ENCODE results near the gene IL12RB2. TPM values are rescaled to one million over a fixed set of nuclear protein-coding genes. Genes with fewer than 3 reads are reported as not detected.
"Not testable (repeated sequence)": the region's sequence is repeated elsewhere in the genome, so short reads cannot be mapped to it uniquely, and the experiment has no call there.

Gene IL12RB2
- total RNA-seq, 1 donor from 2014 or later, result 1.3 TPM

DNA sequence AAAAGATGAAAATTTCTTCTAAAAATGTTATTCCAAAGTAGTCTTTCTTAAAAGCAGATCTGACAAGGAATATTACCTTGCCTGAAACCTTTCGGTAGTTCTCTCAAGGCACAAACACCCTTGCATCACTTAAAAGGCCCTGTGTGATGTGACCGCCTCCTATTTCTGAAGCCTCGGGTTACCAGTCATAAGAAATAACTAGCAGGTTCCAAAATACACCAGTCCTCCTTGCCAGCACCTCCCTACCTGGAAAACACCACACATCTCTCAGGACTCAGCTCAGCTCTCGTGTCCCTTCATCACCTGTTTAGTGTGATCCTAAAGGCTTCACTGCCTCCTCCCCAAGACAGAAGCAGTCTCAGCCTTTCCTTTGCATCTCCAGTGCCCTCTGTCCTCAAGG lies 86.9 kb downstream of the IL12RB2 start:
- TF ChIP-seq, protein P1, sequence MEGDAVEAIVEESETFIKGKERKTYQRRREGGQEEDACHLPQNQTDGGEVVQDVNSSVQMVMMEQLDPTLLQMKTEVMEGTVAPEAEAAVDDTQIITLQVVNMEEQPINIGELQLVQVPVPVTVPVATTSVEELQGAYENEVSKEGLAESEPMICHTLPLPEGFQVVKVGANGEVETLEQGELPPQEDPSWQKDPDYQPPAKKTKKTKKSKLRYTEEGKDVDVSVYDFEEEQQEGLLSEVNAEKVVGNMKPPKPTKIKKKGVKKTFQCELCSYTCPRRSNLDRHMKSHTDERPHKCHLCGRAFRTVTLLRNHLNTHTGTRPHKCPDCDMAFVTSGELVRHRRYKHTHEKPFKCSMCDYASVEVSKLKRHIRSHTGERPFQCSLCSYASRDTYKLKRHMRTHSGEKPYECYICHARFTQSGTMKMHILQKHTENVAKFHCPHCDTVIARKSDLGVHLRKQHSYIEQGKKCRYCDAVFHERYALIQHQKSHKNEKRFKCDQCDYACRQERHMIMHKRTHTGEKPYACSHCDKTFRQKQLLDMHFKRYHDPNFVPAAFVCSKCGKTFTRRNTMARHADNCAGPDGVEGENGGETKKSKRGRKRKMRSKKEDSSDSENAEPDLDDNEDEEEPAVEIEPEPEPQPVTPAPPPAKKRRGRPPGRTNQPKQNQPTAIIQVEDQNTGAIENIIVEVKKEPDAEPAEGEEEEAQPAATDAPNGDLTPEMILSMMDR (IDR thresholded peaks at IDR 0.05), result no peak
- intact Hi-C loops (cut with DNase I), result no loop called here
- ATAC-seq, result no peak
- Histone ChIP-seq H3K4me1 (no peaks in the 10 kb centered on the region), H3K27ac (no peak overlapping the region), H3K9me3 (no peaks in the 10 kb centered on the region), H3K4me3 (no peak overlapping the region), H3K36me3 (no peaks in the 10 kb centered on the region), H3K27me3 (ENCODE audit: low read depth) (no peaks in the 10 kb centered on the region)
- DNase-seq, result no peak

DNA sequence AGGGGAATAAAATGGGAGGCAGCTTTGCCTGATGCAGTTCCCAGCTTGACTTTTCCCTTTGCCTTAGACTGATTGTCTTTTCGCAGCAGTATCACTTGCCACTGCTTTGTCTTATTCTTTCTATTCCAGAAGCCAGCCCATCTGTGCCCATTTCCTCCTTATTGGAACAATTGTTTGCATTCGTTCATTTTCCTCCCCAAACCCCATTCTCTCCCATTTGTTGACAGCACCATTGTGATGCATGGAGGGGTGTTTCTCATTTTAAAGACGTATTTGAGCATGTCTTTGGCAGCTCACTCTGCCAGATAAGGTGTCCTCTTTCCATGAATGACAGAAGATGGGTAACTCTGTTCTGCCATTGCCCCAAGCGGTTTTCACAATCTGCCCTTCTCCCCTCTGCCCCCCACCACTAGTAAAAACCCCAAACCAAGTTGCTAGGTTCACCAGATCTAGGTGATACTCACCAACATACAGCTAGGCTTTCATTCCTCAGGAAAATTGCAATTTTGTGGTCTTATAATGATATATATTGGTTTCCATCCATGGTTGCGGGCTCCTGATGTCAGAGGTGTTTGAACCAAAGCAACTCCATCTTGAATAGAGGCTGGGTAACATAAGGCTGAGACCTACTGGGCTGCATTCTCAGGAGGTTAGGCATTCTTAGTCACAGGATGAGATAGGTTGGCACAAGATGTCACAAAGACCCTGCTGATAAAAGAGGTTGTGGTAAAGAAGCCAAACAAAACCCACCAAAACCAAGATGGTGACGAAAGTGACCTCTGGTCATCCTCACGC lies 91.7 kb downstream of the IL12RB2 start:
- Histone ChIP-seq H3K36me3 (no peaks in the 10 kb centered on the region), H3K4me3 (no peak overlapping the region), H3K27me3 (ENCODE audit: low read depth) (no peaks in the 10 kb centered on the region), H3K9me3 (no peaks in the 10 kb centered on the region), H3K27ac (no peak overlapping the region), H3K4me1 (no peaks in the 10 kb centered on the region)
- TF ChIP-seq, protein P1 (IDR thresholded peaks at IDR 0.05), result no peak
- intact Hi-C loops (cut with DNase I), result no loop called here
- ATAC-seq, result no peak
- no peak for DNase-seq

DNA sequence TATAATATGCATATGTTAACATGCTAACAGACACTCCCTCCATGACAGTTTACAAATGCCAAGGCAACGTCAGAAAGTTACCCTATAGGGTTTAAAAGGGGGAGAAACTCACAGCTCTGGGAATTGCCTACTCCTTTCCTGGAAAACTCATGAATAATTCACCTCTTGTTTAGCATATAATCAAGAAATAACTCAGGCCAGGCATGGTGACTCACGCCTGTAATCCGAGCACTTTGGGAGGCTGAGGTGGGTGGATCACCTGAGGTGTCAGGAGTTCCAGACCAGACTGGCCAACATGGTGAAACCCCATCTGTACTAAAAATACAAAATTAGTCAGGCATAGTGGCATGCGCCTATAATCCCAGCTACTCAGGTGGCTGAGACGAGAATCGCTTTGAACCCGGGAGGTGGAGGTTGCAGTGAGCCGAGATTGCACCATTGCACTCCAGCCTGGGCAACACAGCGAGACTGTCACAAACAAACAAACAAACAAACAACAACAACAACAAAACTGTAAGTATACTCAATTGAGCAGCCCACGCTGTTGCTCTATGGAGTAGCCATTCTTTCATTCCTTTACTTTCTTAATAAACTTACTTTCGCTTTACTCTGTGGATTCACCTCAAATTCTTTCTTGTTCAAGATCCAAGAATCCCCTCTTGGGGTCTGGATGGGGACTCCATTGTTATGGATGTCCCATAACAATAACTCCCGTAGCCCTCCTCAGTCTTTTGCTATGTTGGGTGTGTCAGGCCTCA lies 92.5 kb downstream of the IL12RB2 start:
- H3K27ac ChIP-seq; H3K36me3 ChIP-seq; H3K9me3 ChIP-seq; intact Hi-C loops (cut with DNase I); DNase-seq; ATAC-seq; H3K4me1 ChIP-seq; H3K4me3 ChIP-seq; H3K27me3 ChIP-seq (ENCODE audit: low read depth): not testable (repeated sequence)

DNA sequence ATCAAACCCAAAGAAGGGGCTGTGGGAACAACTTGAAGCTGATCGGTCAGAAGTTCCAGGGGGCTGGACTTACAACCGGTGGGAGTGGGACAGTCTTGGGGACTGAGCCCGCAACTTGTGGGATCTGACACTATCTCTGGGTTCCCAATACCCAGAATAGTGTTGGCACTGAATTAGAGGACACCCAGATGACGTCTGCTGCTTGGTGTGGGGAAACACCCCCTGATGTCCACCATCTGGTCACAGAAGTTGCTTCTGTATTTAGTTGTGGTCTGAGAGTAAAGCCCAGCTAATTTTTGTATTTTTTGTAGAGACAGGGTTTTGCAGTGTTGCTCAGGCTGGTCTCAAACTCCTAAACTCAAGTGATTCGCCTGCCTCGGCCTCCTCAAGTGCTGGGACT lies 93.8 kb downstream of the IL12RB2 start:
- H3K27me3 ChIP-seq (ENCODE audit: low read depth), result no peaks in the 10 kb centered on the region
- intact Hi-C loops (cut with DNase I), result no loop called here
- no peak for ATAC-seq
- DNase-seq, result no peak
- H3K4me3 ChIP-seq, result no peak overlapping the region
- H3K9me3 ChIP-seq, result no peaks in the 10 kb centered on the region
- TF ChIP-seq, protein P1 (IDR thresholded peaks at IDR 0.05), result no peak
- peaks cover 7% of the 10 kb centered on the region for H3K4me1 ChIP-seq
- no peak overlapping the region for H3K27ac ChIP-seq
- H3K36me3 ChIP-seq, result no peaks in the 10 kb centered on the region

DNA sequence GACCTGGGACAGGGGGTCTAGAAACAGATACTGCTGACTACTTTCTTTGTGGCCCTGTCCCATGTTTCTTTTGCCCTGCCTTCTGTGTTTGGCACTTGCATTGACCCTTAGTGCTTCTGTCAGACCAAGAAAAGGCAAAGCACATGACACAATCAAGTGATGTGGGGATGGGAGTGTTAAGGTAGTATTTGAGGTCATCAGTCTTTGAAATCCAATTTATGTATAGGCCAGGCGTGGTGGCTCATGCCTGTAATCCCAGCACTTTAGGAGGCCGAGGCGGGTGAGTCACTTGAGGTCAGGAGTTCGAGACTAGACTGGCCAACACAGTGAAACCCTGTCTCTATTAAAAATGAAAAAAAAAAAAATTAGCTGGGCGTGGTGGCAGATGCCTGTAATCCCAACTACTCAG lies 96.5 kb downstream of the IL12RB2 start:
- no peaks in the 10 kb centered on the region for H3K27me3 ChIP-seq (ENCODE audit: low read depth)
- TF ChIP-seq, protein P1 (IDR thresholded peaks at IDR 0.05), result no peak
- intact Hi-C loops (cut with DNase I), result no loop called here
- H3K4me3 ChIP-seq, result no peak overlapping the region
- ATAC-seq (no peak), DNase-seq (no peak)
- no peak overlapping the region for H3K27ac ChIP-seq
- no peaks in the 10 kb centered on the region for H3K36me3 ChIP-seq
- H3K4me1 ChIP-seq, result peaks cover 7% of the 10 kb centered on the region
- no peaks in the 10 kb centered on the region for H3K9me3 ChIP-seq
